ENCODE measurements around the gene EFHC1. TPM values are rescaled to one million over a fixed set of nuclear protein-coding genes. Genes with fewer than 3 reads are reported as not detected.

EFHC1 gene
- total RNA-seq, 2 experiments from 2014 or later = 3.4 to 4.8 TPM

GRCh38 chr6:52539607-52540006, 119.5 kb downstream of the EFHC1 start:
- Mint-ChIP-seq H3K4me1 (ENCODE audit: low read depth) (peaks cover 55% of the 10 kb centered on the region), H3K9me3 (no peaks in the 10 kb centered on the region), H3K36me3 (ENCODE audit: low read depth) (peaks cover 12% of the 10 kb centered on the region), H3K4me3 (no peak overlapping the region), H3K27ac (no peak overlapping the region), H3K27me3 (no peaks in the 10 kb centered on the region)
- Histone ChIP-seq H3K27me3 (ENCODE audit: control insufficient read depth in 1 of 2, insufficient read depth in 2 of 2, low read length in 2 of 2) (no peaks in the 10 kb centered on the region), H3K4me3 (ENCODE audit: low read length) (no peak overlapping the region), H3K4me1 (ENCODE audit: insufficient read depth, low read length) (peaks cover 30% of the 10 kb centered on the region), H3K36me3 (ENCODE audit: insufficient read depth, low read length) (peaks cover 10% of the 10 kb centered on the region), H3K9me3 (ENCODE audit: control insufficient read depth in 1 of 2, insufficient read depth in 1 of 2, low read length in 2 of 2) (no peaks in the 10 kb centered on the region), H3K27ac (ENCODE audit: low read depth in 1 of 2, low read length in 2 of 2) (no peak overlapping the region)
- intact Hi-C loops (cut with DNase I, micrococcal nuclease) = no loop called here
- no peak for TF ChIP-seq CTCF (IDR thresholded peaks at IDR 0.05)
- ChIA-PET CTCF (interaction anchor here (0.6 kb wide), 1 partner anchor 8 kb away, joined by 3 read pairs; no protein-coding TSS in a partner anchor), POLR2A (no interaction called here)
- ATAC-seq (ENCODE audit: poor library complexity) (no peak), DNase-seq (no peak)

- no peaks in the 10 kb centered on the region for H3K9me3 ChIP-seq (ENCODE audit: control insufficient read depth in 1 of 2, insufficient read depth in 1 of 2, low read length in 2 of 2)
- Mint-ChIP-seq H3K9me3 (no peaks in the 10 kb centered on the region), H3K27me3 (no peaks in the 10 kb centered on the region), H3K27ac (no peak overlapping the region), H3K4me1 (ENCODE audit: low read depth) (peaks cover 47% of the 10 kb centered on the region), H3K4me3 (no peak overlapping the region), H3K36me3 (ENCODE audit: low read depth) (peaks cover 6% of the 10 kb centered on the region)
- CTCF ChIA-PET = interaction anchor here (0.6 kb wide), 1 partner anchor 270 kb away, joined by 4 read pairs; no protein-coding TSS in a partner anchor
- no peak for ATAC-seq (ENCODE audit: poor library complexity)
- DNase-seq = no peak
- H3K27ac ChIP-seq (ENCODE audit: low read depth in 1 of 2, low read length in 2 of 2) = no peak overlapping the region
- intact Hi-C loops (cut with DNase I, micrococcal nuclease) = no loop called here
- peaks cover 5% of the 10 kb centered on the region for H3K36me3 ChIP-seq (ENCODE audit: insufficient read depth, low read length)
- H3K27me3 ChIP-seq (ENCODE audit: control insufficient read depth in 1 of 2, insufficient read depth in 2 of 2, low read length in 2 of 2) = no peaks in the 10 kb centered on the region
- no peak overlapping the region for H3K4me3 ChIP-seq (ENCODE audit: low read length)
- H3K4me1 ChIP-seq (ENCODE audit: insufficient read depth, low read length) = peaks cover 26% of the 10 kb centered on the region
- POLR2A ChIA-PET = no interaction called here
- TF ChIP-seq CTCF (IDR thresholded peaks at IDR 0.05) = no peak
These were observed 120.3 kb downstream of the EFHC1 start for GRCh38 chr6:52540286-52540902.

GRCh38 chr6:52541135-52541534, 121.0 kb downstream of the EFHC1 start:
- ATAC-seq (ENCODE audit: poor library complexity) (no peak), DNase-seq (no peak)
- intact Hi-C loops (cut with DNase I, micrococcal nuclease) = no loop called here
- CTCF ChIA-PET = interaction anchor here (0.6 kb wide), 1 partner anchor 278 kb away, joined by 4 read pairs; no protein-coding TSS in a partner anchor
- no peaks in the 10 kb centered on the region for H3K9me3 Mint-ChIP-seq
- H3K9me3 ChIP-seq (ENCODE audit: control insufficient read depth in 1 of 2, insufficient read depth in 1 of 2, low read length in 2 of 2) = no peaks in the 10 kb centered on the region
- no peaks in the 10 kb centered on the region for H3K27me3 ChIP-seq (ENCODE audit: control insufficient read depth in 1 of 2, insufficient read depth in 2 of 2, low read length in 2 of 2)
- peaks cover 5% of the 10 kb centered on the region for H3K36me3 ChIP-seq (ENCODE audit: insufficient read depth, low read length)
- H3K4me1 ChIP-seq (ENCODE audit: insufficient read depth, low read length) = peaks cover 24% of the 10 kb centered on the region
- POLR2A ChIA-PET = no interaction called here
- no peaks in the 10 kb centered on the region for H3K36me3 Mint-ChIP-seq (ENCODE audit: low read depth)
- peaks cover 40% of the 10 kb centered on the region for H3K4me1 Mint-ChIP-seq (ENCODE audit: low read depth)
- no peak for TF ChIP-seq CTCF (IDR thresholded peaks at IDR 0.05)
- no peak overlapping the region for H3K27ac Mint-ChIP-seq
- no peak overlapping the region for H3K4me3 Mint-ChIP-seq
- H3K27ac ChIP-seq (ENCODE audit: low read depth in 1 of 2, low read length in 2 of 2) = no peak overlapping the region
- H3K27me3 Mint-ChIP-seq = no peaks in the 10 kb centered on the region
- no peak overlapping the region for H3K4me3 ChIP-seq (ENCODE audit: low read length)
